Duodenal mucosa (tissue), 2 donors: ENCODE data around the gene AHDC1.

Source experiments
- H3K27ac ChIP-seq: one replicate; pipeline ENCODE4 v1.7.0; 2013; ENCODE audit warnings: low read depth, low read length
- H3K27me3 ChIP-seq, 2 donors: one replicate each; pipeline ENCODE4 v1.7.0; 2013; ENCODE audit warnings: low read length in 2 of 2, control low read depth in 1 of 2; ENCODE audit not compliant: insufficient read depth in 2 of 2, control insufficient read depth in 1 of 2
- H3K36me3 ChIP-seq, 2 donors: one replicate each; pipeline ENCODE4 v1.7.0; 2013; ENCODE audit warnings: low read length in 2 of 2, control low read depth in 1 of 2; ENCODE audit not compliant: insufficient read depth in 2 of 2, control insufficient read depth in 1 of 2
- H3K4me1 ChIP-seq, 2 donors: one replicate each; pipeline ENCODE4 v1.7.0; 2013; ENCODE audit warnings: low read length in 2 of 2, control low read depth in 1 of 2; ENCODE audit not compliant: insufficient read depth in 2 of 2, control insufficient read depth in 1 of 2
- H3K4me3 ChIP-seq, 2 donors: one replicate each; pipeline ENCODE4 v1.7.0; 2013; ENCODE audit warnings: low read length in 2 of 2, low read depth in 1 of 2
- H3K9ac ChIP-seq, 2 donors: one replicate each; pipeline ENCODE4 v1.7.0; 2013; ENCODE audit warnings: low read length in 2 of 2, low read depth in 1 of 2
- H3K9me3 ChIP-seq, 2 donors: one replicate each; pipeline ENCODE4 v1.7.0; 2013; ENCODE audit warnings: low read length in 2 of 2, control low read depth in 1 of 2; ENCODE audit not compliant: control insufficient read depth in 1 of 2

Gene AHDC1

GRCh38 chr1:27548858-27549719, 54.9 kb downstream of the AHDC1 start:
- no peak overlapping the region for H3K4me3 ChIP-seq
- no peak overlapping the region for H3K9ac ChIP-seq
- H3K27ac ChIP-seq: no peak overlapping the region
- H3K36me3 ChIP-seq: peaks cover 0 to 4% of the 10 kb centered on the region in 2 donors
- no peaks in the 10 kb centered on the region for H3K9me3 ChIP-seq
- no peaks in the 10 kb centered on the region for H3K27me3 ChIP-seq
- peaks cover 6 to 8% of the 10 kb centered on the region in 2 donors for H3K4me1 ChIP-seq

GRCh38 chr1:27548136-27548853, 55.6 kb downstream of the AHDC1 start:
- H3K27me3 ChIP-seq: no peaks in the 10 kb centered on the region
- peaks cover 0 to 4% of the 10 kb centered on the region in 2 donors for H3K36me3 ChIP-seq
- no peak overlapping the region for H3K27ac ChIP-seq
- no peak overlapping the region for H3K4me3 ChIP-seq
- no peak overlapping the region for H3K9ac ChIP-seq
- peaks cover 6 to 10% of the 10 kb centered on the region in 2 donors for H3K4me1 ChIP-seq
- H3K9me3 ChIP-seq: no peaks in the 10 kb centered on the region

GRCh38 chr1:27547220-27548116, 56.5 kb downstream of the AHDC1 start:
- Histone ChIP-seq H3K27ac (no peak overlapping the region), H3K4me1 (peaks cover 12 to 18% of the 10 kb centered on the region in 2 donors), H3K9me3 (no peaks in the 10 kb centered on the region), H3K4me3 (no peak overlapping the region), H3K36me3 (peaks cover 0 to 4% of the 10 kb centered on the region in 2 donors), H3K9ac (no peak overlapping the region), H3K27me3 (no peaks in the 10 kb centered on the region)

GRCh38 chr1:27545876-27546275, 58.1 kb downstream of the AHDC1 start:
- H3K27me3 ChIP-seq: no peaks in the 10 kb centered on the region
- H3K9ac ChIP-seq: no peak overlapping the region
- no peak overlapping the region for H3K4me3 ChIP-seq
- peaks cover 12 to 25% of the 10 kb centered on the region in 2 donors for H3K4me1 ChIP-seq
- peaks cover 0 to 3% of the 10 kb centered on the region in 2 donors for H3K36me3 ChIP-seq
- no peaks in the 10 kb centered on the region for H3K9me3 ChIP-seq
- no peak overlapping the region for H3K27ac ChIP-seq

GRCh38 chr1:27545271-27545670, 58.7 kb downstream of the AHDC1 start:
- H3K27ac ChIP-seq: no peak overlapping the region
- H3K9me3 ChIP-seq: no peaks in the 10 kb centered on the region
- no peak overlapping the region for H3K4me3 ChIP-seq
- peaks cover 12 to 28% of the 10 kb centered on the region in 2 donors for H3K4me1 ChIP-seq
- H3K27me3 ChIP-seq: no peaks in the 10 kb centered on the region
- H3K36me3 ChIP-seq: peaks cover 0 to 3% of the 10 kb centered on the region in 2 donors
- no peak overlapping the region for H3K9ac ChIP-seq

GRCh38 chr1:27544834-27545233, 59.1 kb downstream of the AHDC1 start:
- no peak overlapping the region for H3K27ac ChIP-seq
- no peaks in the 10 kb centered on the region for H3K27me3 ChIP-seq
- H3K36me3 ChIP-seq: peaks cover 0 to 3% of the 10 kb centered on the region in 2 donors
- H3K9ac ChIP-seq: no peak overlapping the region
- no peaks in the 10 kb centered on the region for H3K9me3 ChIP-seq
- peaks cover 12 to 32% of the 10 kb centered on the region in 2 donors for H3K4me1 ChIP-seq
- H3K4me3 ChIP-seq: no peak overlapping the region

GRCh38 chr1:27543284-27543683, 60.7 kb downstream of the AHDC1 start:
- Histone ChIP-seq H3K9ac (no peak overlapping the region), H3K9me3 (no peaks in the 10 kb centered on the region), H3K4me3 (no peak overlapping the region), H3K36me3 (peaks cover 0 to 3% of the 10 kb centered on the region in 2 donors), H3K27me3 (no peaks in the 10 kb centered on the region), H3K4me1 (peaks cover 6 to 34% of the 10 kb centered on the region in 2 donors), H3K27ac (peak overlapping the region; percentile 28)

GRCh38 chr1:27542463-27543273, 61.3 kb downstream of the AHDC1 start:
- Histone ChIP-seq H3K27ac (peak overlapping the region; percentile 28), H3K4me1 (peaks cover 6 to 34% of the 10 kb centered on the region in 2 donors)

More at GRCh38 chr1:27542463-27543273, 61.3 kb downstream of the AHDC1 start:
- peaks cover 0 to 3% of the 10 kb centered on the region in 2 donors for H3K36me3 ChIP-seq
- H3K4me3 ChIP-seq: no peak overlapping the region
- H3K9ac ChIP-seq: peak overlapping the region in 1 of 2 donors; percentile 18
- no peaks in the 10 kb centered on the region for H3K9me3 ChIP-seq
- H3K27me3 ChIP-seq: no peaks in the 10 kb centered on the region
